ENCODE data around the gene HECW1. TPM values are rescaled to one million over a fixed set of nuclear protein-coding genes. Genes with fewer than 3 reads are reported as not detected.

Gene HECW1
- total and polyA plus RNA-seq, 10 of the 15 experiments (the other 5 are each of a cell fraction or from before 2014, with no cell fraction given), result under 0.01 to 0.31 (median 0.04) TPM; not detected in 3

- no peak for TF ChIP-seq ASH2L (IDR thresholded peaks at IDR 0.05; ENCODE audit: borderline replicate concordance, low read depth)
- TF ChIP-seq RB1 (IDR thresholded peaks at IDR 0.05; ENCODE audit: borderline replicate concordance), result no peak
- TF ChIP-seq GABPA (IDR thresholded peaks at IDR 0.05; ENCODE audit: low read depth), result 0 out of 2 replicates have a peak, but pooled peaks have one; percentile 41
- TF ChIP-seq RELB (IDR thresholded peaks at IDR 0.05; ENCODE audit: low read depth), result peak; percentile 84
- TF ChIP-seq BHLHE40 (IDR thresholded peaks at IDR 0.05; ENCODE audit: borderline replicate concordance in 1 of 2, low read depth in 2 of 2, low read length in 1 of 2), result 0 out of 4 replicates have a peak, but pooled peaks of 1 of the 2 experiments have one; percentile 7
- TF ChIP-seq HDAC2 (IDR thresholded peaks at IDR 0.05), result no peak
- TF ChIP-seq JUNB (IDR thresholded peaks at IDR 0.05), result peak; percentile 95
- TF ChIP-seq WRNIP1 (IDR thresholded peaks at IDR 0.05; ENCODE audit: borderline replicate concordance, low read depth, low read length), result no peak
- peak; percentile 85 for TF ChIP-seq ATF2 (IDR thresholded peaks at IDR 0.05; ENCODE audit: low read length)
- TF ChIP-seq TCF12 (IDR thresholded peaks at IDR 0.05; ENCODE audit: low read depth, low read length), result 0 out of 2 replicates have a peak, but pooled peaks have one; percentile 8
- peak; percentile 72 for TF ChIP-seq MTA2 (IDR thresholded peaks at IDR 0.05; ENCODE audit: low read depth)
- TF ChIP-seq LARP7 (IDR thresholded peaks at IDR 0.05), result no peak
- no peak for TF ChIP-seq IRF5 (IDR thresholded peaks at IDR 0.05; ENCODE audit: borderline replicate concordance)
- TF ChIP-seq CEBPB (IDR thresholded peaks at IDR 0.05; ENCODE audit: borderline replicate concordance in 1 of 2, low read depth in 2 of 2, low read length in 2 of 2), result no peak
- TF ChIP-seq USF1 (IDR thresholded peaks at IDR 0.05; ENCODE audit: borderline replicate concordance, extremely low read length, insufficient read depth, low read depth, low read length), result no peak
- no peak for TF ChIP-seq KDM1A (IDR thresholded peaks at IDR 0.05; ENCODE audit: borderline replicate concordance)
- TF ChIP-seq BACH1 (IDR thresholded peaks at IDR 0.05; ENCODE audit: borderline replicate concordance), result peak; percentile 96
- no peak for TF ChIP-seq ZNF622 (IDR thresholded peaks at IDR 0.05)
- no peak for TF ChIP-seq CBX5 (IDR thresholded peaks at IDR 0.05; ENCODE audit: low read depth)
- no peak for TF ChIP-seq MAX (IDR thresholded peaks at IDR 0.05; ENCODE audit: low read depth, low read length)
- TF ChIP-seq SMAD5 (IDR thresholded peaks at IDR 0.05; ENCODE audit: low read depth), result no peak
- TF ChIP-seq TBL1XR1 (IDR thresholded peaks at IDR 0.05; ENCODE audit: low read depth, low read length), result no peak
- no peak for TF ChIP-seq EZH2 (IDR thresholded peaks at IDR 0.05; ENCODE audit: borderline replicate concordance, control insufficient read depth, low read depth, low read length)
Measured at GRCh38 chr7:43164757-43165156, 52.3 kb downstream of the HECW1 start (continued).

Data from GM12878 (cell line).